HG03139 (cell line): Measurements from ENCODE around the gene DCDC2C.
"Not testable (repeated sequence)": the region's sequence is repeated elsewhere in the genome, so short reads cannot be mapped to it uniquely, and the experiment has no call there.

Experiments
- ATAC-seq: cut with Tn5 transposase; IDR thresholded peaks from one replicate; pipeline ENCODE4 v1.9.1; 2021; ENCODE audit not compliant: unreplicated experiment

The DCDC2C gene

GRCh38 chr2:3703236-3703756 lies at the start of gene DCDC2C:
Gene DCDC2C, plus strand, starts transcription at chr2:3703575. Its CDS starts 177 bp downstream, at chr2:3703752.
- ATAC-seq: no peak

GRCh38 chr2:3654011-3654410 lies 49.4 kb upstream of the DCDC2C start:
- no peak for ATAC-seq

GRCh38 chr2:3654531-3655225 lies 48.7 kb upstream of the DCDC2C start:
- ATAC-seq: no peak

GRCh38 chr2:3655871-3656761 lies 47.3 kb upstream of the DCDC2C start:
- no peak for ATAC-seq

GRCh38 chr2:3656762-3657721 lies 46.3 kb upstream of the DCDC2C start:
- ATAC-seq: no peak

GRCh38 chr2:3657881-3658280 lies 45.5 kb upstream of the DCDC2C start, which contains the start of gene ALLC:
Gene ALLC, plus strand, starts transcription at chr2:3658200. Its CDS starts 12,958 bp downstream, at chr2:3671158.
- ATAC-seq: no peak

GRCh38 chr2:3659447-3660432 lies 43.6 kb upstream of the DCDC2C start:
- no peak for ATAC-seq

GRCh38 chr2:3660640-3661039 lies 42.7 kb upstream of the DCDC2C start:
- ATAC-seq: not testable (repeated sequence)

- no peak for ATAC-seq
Observed at GRCh38 chr2:3661149-3661660, 42.2 kb upstream of the DCDC2C start.

- no peak for ATAC-seq
Observed at GRCh38 chr2:3662239-3662638, 41.1 kb upstream of the DCDC2C start.

GRCh38 chr2:3664118-3664517 lies 39.3 kb upstream of the DCDC2C start:
- ATAC-seq: no peak

GRCh38 chr2:3664925-3665324 lies 38.5 kb upstream of the DCDC2C start:
- no peak for ATAC-seq

GRCh38 chr2:3665886-3666612 lies 37.3 kb upstream of the DCDC2C start:
- ATAC-seq: no peak

- no peak for ATAC-seq
Observed at GRCh38 chr2:3666613-3666975, 36.8 kb upstream of the DCDC2C start.

- no peak for ATAC-seq
Observed at GRCh38 chr2:3667151-3667631, 36.2 kb upstream of the DCDC2C start.

- no peak for ATAC-seq
Observed at GRCh38 chr2:3669656-3670055, 33.7 kb upstream of the DCDC2C start.

- ATAC-seq: no peak
Observed at GRCh38 chr2:3670376-3670775, 33.0 kb upstream of the DCDC2C start.

GRCh38 chr2:3670941-3671340 lies 32.4 kb upstream of the DCDC2C start:
- ATAC-seq: no peak
